ENCODE results near the gene TRAF3.

The TRAF3 gene

DNA sequence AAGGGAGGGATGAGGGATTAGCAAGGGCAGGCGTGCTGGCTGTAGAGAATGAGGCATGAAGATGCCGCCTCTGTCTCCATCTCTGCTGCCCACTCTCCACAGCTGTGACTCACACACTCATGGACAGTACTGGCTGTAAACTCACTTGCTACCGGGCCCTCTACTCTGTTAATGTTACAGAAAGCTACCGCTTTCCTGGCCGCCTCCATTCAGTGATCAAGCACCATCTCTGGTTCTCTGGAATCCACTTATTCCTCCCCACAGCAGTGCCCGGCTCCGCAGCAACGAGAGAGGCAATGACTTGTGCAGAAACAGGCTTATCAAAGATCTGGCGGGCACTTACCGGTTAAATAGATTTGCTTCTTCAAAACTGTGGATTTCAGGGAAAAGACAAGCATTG, 180.0 kb downstream of the TRAF3 start (continued):
- TF ChIP-seq, protein P1, sequence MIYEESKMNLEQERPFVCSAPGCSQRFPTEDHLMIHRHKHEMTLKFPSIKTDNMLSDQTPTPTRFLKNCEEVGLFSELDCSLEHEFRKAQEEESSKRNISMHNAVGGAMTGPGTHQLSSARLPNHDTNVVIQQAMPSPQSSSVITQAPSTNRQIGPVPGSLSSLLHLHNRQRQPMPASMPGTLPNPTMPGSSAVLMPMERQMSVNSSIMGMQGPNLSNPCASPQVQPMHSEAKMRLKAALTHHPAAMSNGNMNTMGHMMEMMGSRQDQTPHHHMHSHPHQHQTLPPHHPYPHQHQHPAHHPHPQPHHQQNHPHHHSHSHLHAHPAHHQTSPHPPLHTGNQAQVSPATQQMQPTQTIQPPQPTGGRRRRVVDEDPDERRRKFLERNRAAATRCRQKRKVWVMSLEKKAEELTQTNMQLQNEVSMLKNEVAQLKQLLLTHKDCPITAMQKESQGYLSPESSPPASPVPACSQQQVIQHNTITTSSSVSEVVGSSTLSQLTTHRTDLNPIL (CRISPR knock-in tag; IDR thresholded peaks at IDR 0.05; ENCODE audit: low read depth) = no peak
- no peak for TF ChIP-seq ZFP30 (CRISPR knock-in tag; IDR thresholded peaks at IDR 0.05)
- no peak for TF ChIP-seq TOX (CRISPR knock-in tag; IDR thresholded peaks at IDR 0.05; ENCODE audit: borderline replicate concordance)
- no peak for TF ChIP-seq ZNF565 (CRISPR knock-in tag; conservative IDR thresholded peaks at IDR 0.05; ENCODE audit: low read depth)
- no peak for TF ChIP-seq ZFP3 (CRISPR knock-in tag; IDR thresholded peaks at IDR 0.05)

DNA sequence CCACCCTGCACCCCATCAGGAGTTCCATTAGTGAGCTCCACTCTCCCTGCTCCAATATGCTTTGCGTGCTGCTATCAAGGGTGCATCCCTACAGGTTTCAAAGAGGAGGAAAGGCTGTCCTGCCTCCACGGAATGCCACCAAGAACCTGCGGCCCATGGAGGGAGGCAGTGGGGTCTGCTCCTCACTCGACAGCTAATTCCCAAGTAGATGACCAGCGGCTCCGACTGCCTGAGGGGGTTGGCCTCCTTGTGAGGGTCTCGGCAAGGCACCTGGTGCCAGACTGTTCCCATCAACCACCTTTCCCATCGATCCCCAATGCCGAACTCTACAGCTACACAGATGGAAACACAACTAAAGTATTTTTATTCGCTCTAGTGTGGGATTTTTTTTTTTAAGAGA, 181.2 kb downstream of the TRAF3 start:
- ATAC-seq = no peak
- TF ChIP-seq ZFP30 (CRISPR knock-in tag; IDR thresholded peaks at IDR 0.05) (no peak), ESRRG (CRISPR knock-in tag; IDR thresholded peaks at IDR 0.05) (no peak), ZNF8 (CRISPR knock-in tag; IDR thresholded peaks at IDR 0.05) (no peak), ZNF70 (CRISPR knock-in tag; IDR thresholded peaks at IDR 0.05) (no peak)
- TF ChIP-seq, protein P2, sequence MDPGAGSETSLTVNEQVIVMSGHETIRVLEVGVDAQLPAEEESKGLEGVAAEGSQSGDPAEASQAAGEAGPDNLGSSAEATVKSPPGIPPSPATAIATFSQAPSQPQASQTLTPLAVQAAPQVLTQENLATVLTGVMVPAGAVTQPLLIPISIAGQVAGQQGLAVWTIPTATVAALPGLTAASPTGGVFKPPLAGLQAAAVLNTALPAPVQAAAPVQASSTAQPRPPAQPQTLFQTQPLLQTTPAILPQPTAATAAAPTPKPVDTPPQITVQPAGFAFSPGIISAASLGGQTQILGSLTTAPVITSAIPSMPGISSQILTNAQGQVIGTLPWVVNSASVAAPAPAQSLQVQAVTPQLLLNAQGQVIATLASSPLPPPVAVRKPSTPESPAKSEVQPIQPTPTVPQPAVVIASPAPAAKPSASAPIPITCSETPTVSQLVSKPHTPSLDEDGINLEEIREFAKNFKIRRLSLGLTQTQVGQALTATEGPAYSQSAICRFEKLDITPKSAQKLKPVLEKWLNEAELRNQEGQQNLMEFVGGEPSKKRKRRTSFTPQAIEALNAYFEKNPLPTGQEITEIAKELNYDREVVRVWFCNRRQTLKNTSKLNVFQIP (CRISPR knock-in tag; IDR thresholded peaks at IDR 0.05; ENCODE audit: borderline replicate concordance, low read depth) = no peak
- TF ChIP-seq, protein P3, sequence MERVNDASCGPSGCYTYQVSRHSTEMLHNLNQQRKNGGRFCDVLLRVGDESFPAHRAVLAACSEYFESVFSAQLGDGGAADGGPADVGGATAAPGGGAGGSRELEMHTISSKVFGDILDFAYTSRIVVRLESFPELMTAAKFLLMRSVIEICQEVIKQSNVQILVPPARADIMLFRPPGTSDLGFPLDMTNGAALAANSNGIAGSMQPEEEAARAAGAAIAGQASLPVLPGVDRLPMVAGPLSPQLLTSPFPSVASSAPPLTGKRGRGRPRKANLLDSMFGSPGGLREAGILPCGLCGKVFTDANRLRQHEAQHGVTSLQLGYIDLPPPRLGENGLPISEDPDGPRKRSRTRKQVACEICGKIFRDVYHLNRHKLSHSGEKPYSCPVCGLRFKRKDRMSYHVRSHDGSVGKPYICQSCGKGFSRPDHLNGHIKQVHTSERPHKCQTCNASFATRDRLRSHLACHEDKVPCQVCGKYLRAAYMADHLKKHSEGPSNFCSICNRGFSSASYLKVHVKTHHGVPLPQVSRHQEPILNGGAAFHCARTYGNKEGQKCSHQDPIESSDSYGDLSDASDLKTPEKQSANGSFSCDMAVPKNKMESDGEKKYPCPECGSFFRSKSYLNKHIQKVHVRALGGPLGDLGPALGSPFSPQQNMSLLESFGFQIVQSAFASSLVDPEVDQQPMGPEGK (CRISPR knock-in tag; IDR thresholded peaks at IDR 0.05; ENCODE audit: borderline replicate concordance) = no peak
- TF ChIP-seq, protein P1 (CRISPR knock-in tag; IDR thresholded peaks at IDR 0.05; ENCODE audit: low read depth) = no peak

Data from SK-N-SH treated with all-trans-retinoic acid at 6 μM for 48 hours (cell line).